LHCN-M2 (cell line): Measurements from ENCODE around the gene PLPP7. TPM values are rescaled to one million over a fixed set of nuclear protein-coding genes. Genes with fewer than 3 reads are reported as not detected.

Experiments used
- total RNA-seq: library from RNA; depleted of rRNA; stranded (reverse); fragments of >200 nt; gene quantifications from 2 replicates; pipeline ENCODE4 v1.2.3, GENCODE V29; 2014; rRNA removed

The PLPP7 gene
- total RNA-seq, 1 experiment from 2014 or later = 19.9 TPM

Other genes with a start within 250 kb of the PLPP7 start
- gene AIF1L, start 193.2 kb upstream of the PLPP7 start, total RNA-seq = 0.06 TPM in 1 of 2 replicates, not detected in the other
- gene NUP214, start 164.1 kb upstream of the PLPP7 start, total RNA-seq = 18.0 and 21.5 TPM in 2 replicates
- gene FAM78A, start 13.2 kb upstream of the PLPP7 start, total RNA-seq = 0.58 and 1.7 TPM in 2 replicates
- gene PRRC2B, start 104.4 kb downstream of the PLPP7 start, total RNA-seq = 58.5 and 63.5 TPM in 2 replicates
- 27.8 and 31.1 TPM in 2 replicates for gene POMT1, start 213.2 kb downstream of the PLPP7 start, total RNA-seq
- 44.1 and 54.4 TPM in 2 replicates for gene UCK1, start 241.5 kb downstream of the PLPP7 start, total RNA-seq